Vagina (tissue), 2 donors: ENCODE measurements around the gene PPP4C. TPM values are rescaled to one million over a fixed set of nuclear protein-coding genes. Genes with fewer than 3 reads are reported as not detected.

Source experiments
- DNase-seq, 2 donors: peaks; one replicate each; pipeline ENCODE4 v3.0.0-alpha.2; 2017; ENCODE audit errors: extremely low spot score in 2 of 2
- H3K27ac ChIP-seq: fragments of 200-600 bp; sonication (generic); one replicate; pipeline ENCODE4 v1.5.1; 2019
- H3K27me3 ChIP-seq: fragments of 200-600 bp; sonication (generic); one replicate; pipeline ENCODE4 v1.5.1; 2019
- H3K36me3 ChIP-seq, 2 donors: fragments of 200-600 bp; sonication (generic); one replicate each; pipeline ENCODE4 v1.5.1; 2017 to 2019
- H3K4me1 ChIP-seq: fragments of 200-600 bp; sonication (generic); one replicate; pipeline ENCODE4 v1.5.1; 2019
- H3K4me3 ChIP-seq, 2 donors: fragments of 200-600 bp; sonication (generic); 1 replicate in 1 of 2; 2 replicates in 1 of 2; pipeline ENCODE4 v1.5.1; 2016 to 2019
- H3K9me3 ChIP-seq: fragments of 200-600 bp; sonication (generic); one replicate; pipeline ENCODE4 v1.5.1; 2019
- POLR2A ChIP-seq, 2 donors: fragments of 450-650 bp; IDR thresholded peaks; one replicate each; pipeline ENCODE4 v1.6.1; 2017; ENCODE audit warnings: antibody characterized with exemption in 2 of 2, mild to moderate bottlenecking in 2 of 2, moderate library complexity in 2 of 2
- POLR2AphosphoS5 ChIP-seq, 2 donors: sonication (generic); formaldehyde crosslinking; IDR thresholded peaks; one replicate each; pipeline ENCODE4 v1.9.0; 2017; ENCODE audit warnings: antibody characterized with exemption in 2 of 2, mild to moderate bottlenecking in 2 of 2, low read depth in 1 of 2; ENCODE audit not compliant: insufficient read depth in 1 of 2
- intact Hi-C: fragments of 100-400 bp; cut with DNase I; formaldehyde crosslinking; loops from one replicate; pipeline ENCODE4 v1.15.1; 2023
- total RNA-seq: library from RNA; depleted of rRNA; stranded (reverse); fragments of >200 nt; gene quantifications from one replicate; pipeline ENCODE4 v1.2.3, GENCODE V29; 2016
- TF ChIP-seq, protein P1 (sequence below), 3 experiments: fragments of 450-650 bp in 2 of 3; fragments of 200-600 bp in 1 of 3; sonication (generic) in 1 of 3; IDR thresholded peaks; one replicate each; pipeline ENCODE4 v1.5.1; 2017 to 2019; ENCODE audit warnings: antibody characterized with exemption in 3 of 3, mild to moderate bottlenecking in 2 of 3, moderate library complexity in 2 of 3

Gene PPP4C
- total RNA-seq, 1 donor from 2014 or later, result 60.4 TPM

DNA sequence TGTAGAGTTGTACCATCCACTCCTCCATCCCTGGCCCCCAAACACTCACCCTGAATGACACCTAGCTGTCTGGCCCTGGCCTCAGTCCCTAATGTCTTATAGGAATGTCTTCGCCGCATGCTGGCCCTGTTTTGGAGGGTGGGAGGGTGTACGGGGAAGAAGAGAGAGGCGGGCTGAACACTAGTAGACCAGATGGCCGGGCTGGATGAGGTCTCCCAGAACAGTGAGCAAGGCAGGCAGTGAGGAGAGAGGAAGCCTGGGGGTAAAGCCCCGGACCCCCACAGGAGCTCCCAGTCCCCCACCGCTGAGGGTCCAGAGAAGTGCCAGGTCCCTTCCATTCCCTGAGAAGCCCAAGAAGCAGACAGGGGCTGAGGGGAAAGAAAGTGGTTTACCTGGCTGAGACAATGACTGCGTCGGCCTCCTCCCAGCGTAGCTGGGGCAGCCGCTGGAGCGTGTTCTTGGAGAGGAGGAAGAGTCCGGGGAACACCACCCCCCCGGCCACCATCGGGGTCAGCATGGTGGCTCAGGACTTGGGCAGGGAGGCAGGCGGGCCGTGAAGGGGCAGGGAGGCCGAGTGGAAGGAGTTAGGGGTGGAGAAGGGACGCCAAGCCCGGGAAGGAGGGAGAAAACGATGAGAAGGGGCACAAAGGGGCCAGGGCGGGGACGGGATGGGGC is 45.6 kb upstream of the PPP4C start:
- no peak overlapping the region for H3K4me3 ChIP-seq
- DNase-seq, result no peak
- H3K36me3 ChIP-seq, result no peaks in the 10 kb centered on the region
- TF ChIP-seq, protein P1, sequence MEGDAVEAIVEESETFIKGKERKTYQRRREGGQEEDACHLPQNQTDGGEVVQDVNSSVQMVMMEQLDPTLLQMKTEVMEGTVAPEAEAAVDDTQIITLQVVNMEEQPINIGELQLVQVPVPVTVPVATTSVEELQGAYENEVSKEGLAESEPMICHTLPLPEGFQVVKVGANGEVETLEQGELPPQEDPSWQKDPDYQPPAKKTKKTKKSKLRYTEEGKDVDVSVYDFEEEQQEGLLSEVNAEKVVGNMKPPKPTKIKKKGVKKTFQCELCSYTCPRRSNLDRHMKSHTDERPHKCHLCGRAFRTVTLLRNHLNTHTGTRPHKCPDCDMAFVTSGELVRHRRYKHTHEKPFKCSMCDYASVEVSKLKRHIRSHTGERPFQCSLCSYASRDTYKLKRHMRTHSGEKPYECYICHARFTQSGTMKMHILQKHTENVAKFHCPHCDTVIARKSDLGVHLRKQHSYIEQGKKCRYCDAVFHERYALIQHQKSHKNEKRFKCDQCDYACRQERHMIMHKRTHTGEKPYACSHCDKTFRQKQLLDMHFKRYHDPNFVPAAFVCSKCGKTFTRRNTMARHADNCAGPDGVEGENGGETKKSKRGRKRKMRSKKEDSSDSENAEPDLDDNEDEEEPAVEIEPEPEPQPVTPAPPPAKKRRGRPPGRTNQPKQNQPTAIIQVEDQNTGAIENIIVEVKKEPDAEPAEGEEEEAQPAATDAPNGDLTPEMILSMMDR (IDR thresholded peaks at IDR 0.05), result no peak
- TF ChIP-seq POLR2AphosphoS5 (IDR thresholded peaks at IDR 0.05; ENCODE audit: insufficient read depth in 1 of 2, low read depth in 1 of 2) (no peak), POLR2A (IDR thresholded peaks at IDR 0.05) (no peak)
- peaks cover 9% of the 10 kb centered on the region for H3K4me1 ChIP-seq
- no peak overlapping the region for H3K27ac ChIP-seq
- peaks cover 7% of the 10 kb centered on the region for H3K27me3 ChIP-seq
- intact Hi-C loops, result no loop called here
- no peaks in the 10 kb centered on the region for H3K9me3 ChIP-seq

DNA sequence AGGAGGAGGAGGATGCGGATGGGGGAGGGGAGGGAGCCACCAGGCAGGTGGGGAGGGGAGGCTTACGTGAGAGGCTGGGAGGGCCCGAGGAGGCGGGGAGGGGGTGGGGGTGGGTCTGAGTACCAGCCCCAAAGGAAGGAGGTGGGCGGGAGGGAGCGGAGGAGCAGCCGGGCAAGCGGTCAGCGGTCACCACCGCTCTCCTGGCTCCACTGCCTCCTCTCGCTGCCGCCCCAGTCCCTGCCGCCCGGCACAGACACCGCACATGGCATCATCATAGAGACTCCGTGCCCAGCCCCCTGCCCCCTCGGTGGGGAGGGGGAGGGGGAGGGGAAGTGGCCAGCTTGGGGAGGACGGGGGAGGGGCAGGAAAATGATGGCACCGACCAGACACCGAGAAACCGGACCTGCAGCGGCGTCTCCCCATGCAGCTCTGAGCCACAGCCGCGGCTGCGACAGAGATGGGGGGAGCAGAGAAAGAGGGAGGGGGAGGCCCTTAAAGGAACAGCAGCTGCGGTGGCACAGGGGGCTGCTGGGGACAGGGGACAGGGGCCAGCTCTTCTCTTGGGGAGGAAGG is 44.9 kb upstream of the PPP4C start, which contains the start of gene TLCD3B:
TLCD3B (minus strand) TSS at position 431 of the 573 bp plus-strand sequence. CDS start 744 bp downstream, outside the sequence.
- peaks cover 9% of the 10 kb centered on the region for H3K4me1 ChIP-seq
- no peak within 1 kb of the TSS for H3K27ac ChIP-seq
- peaks cover 7% of the 10 kb centered on the region for H3K27me3 ChIP-seq
- H3K4me3 ChIP-seq, result no peak within 1 kb of the TSS
- DNase-seq, result no peak
- intact Hi-C loops, result no loop called here
- no peaks in the 10 kb centered on the region for H3K36me3 ChIP-seq
- TF ChIP-seq POLR2A (IDR thresholded peaks at IDR 0.05), result no peak
- TF ChIP-seq, protein P1 (IDR thresholded peaks at IDR 0.05), result no peak
- no peak for TF ChIP-seq POLR2AphosphoS5 (IDR thresholded peaks at IDR 0.05; ENCODE audit: insufficient read depth in 1 of 2, low read depth in 1 of 2)
- H3K9me3 ChIP-seq, result no peaks in the 10 kb centered on the region

DNA sequence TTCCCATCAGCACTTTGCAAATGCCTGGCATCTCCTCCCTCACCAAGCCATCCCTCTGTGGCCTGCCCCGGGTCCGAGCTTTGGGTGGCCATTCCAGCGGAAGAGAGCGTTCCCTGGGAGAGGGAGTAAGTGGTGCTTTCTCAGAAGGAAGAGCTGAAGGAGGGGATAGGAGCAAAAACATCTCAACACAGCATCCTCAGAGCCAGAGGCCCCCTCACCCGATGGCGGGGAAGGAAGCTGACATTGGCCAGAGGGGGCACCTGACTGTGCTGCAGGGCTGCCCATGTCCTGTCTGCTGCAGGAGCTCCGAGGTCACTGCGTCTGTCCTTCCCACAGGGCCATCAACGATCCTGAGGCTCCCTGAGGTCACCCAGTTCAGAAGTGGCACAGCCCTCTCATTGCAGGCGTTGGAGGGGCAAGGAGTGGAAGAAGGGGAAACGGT is 44.3 kb upstream of the PPP4C start:
- no peaks in the 10 kb centered on the region for H3K9me3 ChIP-seq
- intact Hi-C loops, result no loop called here
- TF ChIP-seq, protein P1 (IDR thresholded peaks at IDR 0.05), result no peak
- TF ChIP-seq POLR2AphosphoS5 (IDR thresholded peaks at IDR 0.05; ENCODE audit: insufficient read depth in 1 of 2, low read depth in 1 of 2) (no peak), POLR2A (IDR thresholded peaks at IDR 0.05) (no peak)
- H3K4me1 ChIP-seq, result peaks cover 9% of the 10 kb centered on the region
- H3K27ac ChIP-seq, result no peak overlapping the region
- no peaks in the 10 kb centered on the region for H3K36me3 ChIP-seq
- no peak for DNase-seq
- peaks cover 7% of the 10 kb centered on the region for H3K27me3 ChIP-seq
- no peak overlapping the region for H3K4me3 ChIP-seq

DNA sequence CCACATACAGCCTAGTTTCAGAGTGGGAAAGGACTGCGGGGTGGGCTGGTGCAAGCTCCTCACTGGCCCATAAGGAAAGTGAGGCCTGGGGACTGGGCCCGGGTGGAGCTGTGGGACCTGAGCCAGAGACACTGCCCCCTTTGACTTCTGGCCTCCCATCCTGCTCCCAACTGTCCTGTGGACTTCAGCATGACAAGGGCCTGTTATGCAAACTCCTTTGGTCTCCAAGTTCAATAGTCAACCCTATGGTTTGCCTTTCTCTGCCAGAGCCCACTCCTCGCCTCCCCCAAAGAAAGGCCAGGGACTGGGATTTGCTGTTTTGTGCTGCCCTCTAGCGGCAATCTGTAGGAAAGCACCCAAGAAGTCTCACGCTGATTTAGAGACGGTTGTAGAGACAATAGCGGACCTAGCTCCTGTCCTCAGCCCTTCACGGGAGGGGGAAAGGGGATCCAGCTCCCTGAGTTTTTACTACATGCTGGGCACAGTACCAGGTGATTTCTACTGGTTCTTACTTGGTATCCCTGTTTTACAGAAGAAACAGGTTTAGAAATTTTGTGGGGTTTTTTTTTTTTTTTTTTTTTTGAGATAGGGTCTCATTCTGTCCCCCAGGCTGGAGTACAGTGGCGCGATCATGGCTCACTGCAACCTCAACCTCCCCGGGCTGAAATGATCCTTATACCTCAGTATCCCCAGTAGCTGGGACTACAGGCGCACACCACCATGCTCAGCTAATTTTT is 43.5 kb upstream of the PPP4C start:
- Histone ChIP-seq H3K4me1 (peaks cover 9% of the 10 kb centered on the region), H3K9me3 (no peaks in the 10 kb centered on the region), H3K27ac (no peak overlapping the region), H3K4me3 (no peak overlapping the region), H3K36me3 (no peaks in the 10 kb centered on the region), H3K27me3 (peaks cover 7% of the 10 kb centered on the region)
- no peak for TF ChIP-seq POLR2AphosphoS5 (IDR thresholded peaks at IDR 0.05; ENCODE audit: insufficient read depth in 1 of 2, low read depth in 1 of 2)
- TF ChIP-seq, protein P1 (IDR thresholded peaks at IDR 0.05), result peak in 1 of 3 experiments; percentile 28
- intact Hi-C loops, result no loop called here
- no peak for DNase-seq
